ENCODE results near the gene RICTOR.
"Not testable (repeated sequence)": the region's sequence is repeated elsewhere in the genome, so short reads cannot be mapped to it uniquely, and the experiment has no call there.

Gene RICTOR

GRCh38 chr5:39005566-39006232 is 68.5 kb downstream of the RICTOR start:
- no peak for DNase-seq

GRCh38 chr5:39001683-39002082 is 72.5 kb downstream of the RICTOR start:
- no peak for DNase-seq

- DNase-seq, result no peak
Observed at GRCh38 chr5:38999037-38999436, 75.2 kb downstream of the RICTOR start.

GRCh38 chr5:38997591-38997990 is 76.6 kb downstream of the RICTOR start:
- DNase-seq, result no peak

- DNase-seq, result no peak
Observed at GRCh38 chr5:38996123-38996522, 78.1 kb downstream of the RICTOR start.

GRCh38 chr5:38994324-38994927 is 79.8 kb downstream of the RICTOR start:
- no peak for DNase-seq

- DNase-seq, result not testable (repeated sequence)
Observed at GRCh38 chr5:38989974-38990719, 84.1 kb downstream of the RICTOR start.

GRCh38 chr5:38985909-38986452 is 88.2 kb downstream of the RICTOR start:
- DNase-seq, result no peak

- no peak for DNase-seq
Observed at GRCh38 chr5:38979535-38979934, 94.7 kb downstream of the RICTOR start.

GRCh38 chr5:38978036-38978435 is 96.2 kb downstream of the RICTOR start:
- DNase-seq, result no peak

- DNase-seq, result no peak
Observed at GRCh38 chr5:38968665-38969064, 105.5 kb downstream of the RICTOR start.

- no peak for DNase-seq
Observed at GRCh38 chr5:38961691-38962090, 112.5 kb downstream of the RICTOR start.

GRCh38 chr5:38953426-38954012 is 120.7 kb downstream of the RICTOR start:
- DNase-seq, result no peak

GRCh38 chr5:38948501-38948900 is 125.7 kb downstream of the RICTOR start:
- DNase-seq, result no peak

GRCh38 chr5:38944282-38944681 is 129.9 kb downstream of the RICTOR start:
- DNase-seq, result no peak

- no peak for DNase-seq
Observed at GRCh38 chr5:38941912-38942311, 132.3 kb downstream of the RICTOR start.

GRCh38 chr5:38940230-38940858 is 133.9 kb downstream of the RICTOR start:
- DNase-seq, result no peak

- no peak for DNase-seq
Observed at GRCh38 chr5:38938973-38939372, 135.2 kb downstream of the RICTOR start.

- no peak for DNase-seq
Observed at GRCh38 chr5:38938424-38938823, 135.8 kb downstream of the RICTOR start.

GRCh38 chr5:38936269-38936668 is 137.9 kb downstream of the RICTOR start:
- no peak for DNase-seq

- DNase-seq, result no peak
Observed at GRCh38 chr5:38935437-38935836, 138.8 kb downstream of the RICTOR start.

- DNase-seq, result no peak
Observed at GRCh38 chr5:38932854-38933408, 141.3 kb downstream of the RICTOR start.

- DNase-seq, result no peak
Observed at GRCh38 chr5:38931731-38932130, 142.5 kb downstream of the RICTOR start.
